Measurements from ENCODE around the gene ZC3H14. TPM values are rescaled to one million over a fixed set of nuclear protein-coding genes. Genes with fewer than 3 reads are reported as not detected.

Gene ZC3H14
- total and polyA plus RNA-seq, 12 donors: 26.5 to 91.6 (median 53.3) TPM

- peaks cover 0 to 98% of the 10 kb centered on the region in 2 donors for H3K36me3 ChIP-seq (replicated peaks in 1 of 2)
- intact Hi-C loops (cut with DNase I): no loop called here
- TF ChIP-seq CTCF (IDR thresholded peaks at IDR 0.05) (no peak), POLR2A (IDR thresholded peaks at IDR 0.05) (no peak)
- H3K27me3 ChIP-seq: no peaks in the 10 kb centered on the region
- H3K27ac ChIP-seq: no peak overlapping the region
- no peaks in the 10 kb centered on the region for H3K9me3 ChIP-seq (replicated peaks in 1 of 3)
- WGBS, 4 donors: 91 to 95% (median 92%) methylated on average over 4 of the region's 4 CpGs
- H3K4me3 ChIP-seq: no peak overlapping the region
- no peaks in the 10 kb centered on the region for H3K4me1 ChIP-seq (replicated peaks in 1 of 2)
- DNase-seq: no peak
Measured at GRCh38 chr14:88572117-88572516, 9.3 kb downstream of the ZC3H14 start.

- H3K27me3 ChIP-seq: no peaks in the 10 kb centered on the region
- H3K4me3 ChIP-seq: no peak overlapping the region
- peaks cover 0 to 95% of the 10 kb centered on the region in 2 donors for H3K36me3 ChIP-seq (replicated peaks in 1 of 2)
- TF ChIP-seq CTCF (IDR thresholded peaks at IDR 0.05): no peak
- TF ChIP-seq POLR2A (IDR thresholded peaks at IDR 0.05): no peak
- intact Hi-C loops (cut with DNase I): no loop called here
- 92 to 97% (median 95%) methylated on average over 5 of the region's 5 CpGs for WGBS, 4 donors
- H3K9me3 ChIP-seq (replicated peaks in 1 of 3): no peaks in the 10 kb centered on the region
- H3K4me1 ChIP-seq (replicated peaks in 1 of 2): no peaks in the 10 kb centered on the region
- no peak for DNase-seq
- H3K27ac ChIP-seq: no peak overlapping the region
Measured at GRCh38 chr14:88576222-88576621, 13.4 kb downstream of the ZC3H14 start.

GRCh38 chr14:88584451-88584850 lies 21.6 kb downstream of the ZC3H14 start:
- 94 to 98% (median 97%) methylated on average over 3 of the region's 3 CpGs for WGBS, 4 donors
- Histone ChIP-seq H3K27ac (no peak overlapping the region), H3K4me1 (replicated peaks in 1 of 2) (no peaks in the 10 kb centered on the region), H3K9me3 (replicated peaks in 1 of 3) (no peaks in the 10 kb centered on the region), H3K27me3 (no peaks in the 10 kb centered on the region), H3K36me3 (replicated peaks in 1 of 2) (peaks cover 0 to 59% of the 10 kb centered on the region in 2 donors), H3K4me3 (no peak overlapping the region)
- no peak for TF ChIP-seq CTCF (IDR thresholded peaks at IDR 0.05)
- no peak for TF ChIP-seq POLR2A (IDR thresholded peaks at IDR 0.05)
- no peak for DNase-seq
- intact Hi-C loops (cut with DNase I): no loop called here

GRCh38 chr14:88588081-88588480 lies 25.2 kb downstream of the ZC3H14 start:
- peaks cover 0 to 46% of the 10 kb centered on the region in 2 donors for H3K36me3 ChIP-seq (replicated peaks in 1 of 2)
- H3K9me3 ChIP-seq (replicated peaks in 1 of 3): no peaks in the 10 kb centered on the region

More at GRCh38 chr14:88588081-88588480, 25.2 kb downstream of the ZC3H14 start:
- no peak overlapping the region for H3K27ac ChIP-seq
- DNase-seq: peak in 4 of 7 donors; percentile 31 to 47 (median 40)
- WGBS, 4 donors: 42 to 69% (median 48%) methylated on average over 5 of the region's 5 CpGs
- H3K27me3 ChIP-seq: no peaks in the 10 kb centered on the region
- H3K4me1 ChIP-seq (replicated peaks in 1 of 2): peaks cover 0 to 3% of the 10 kb centered on the region in 2 donors
- TF ChIP-seq CTCF (IDR thresholded peaks at IDR 0.05) (no peak), POLR2A (IDR thresholded peaks at IDR 0.05) (no peak)
- H3K4me3 ChIP-seq: no peak overlapping the region
- intact Hi-C loops (cut with DNase I): no loop called here

Data from adrenal gland (tissue), 12 donors.